Bronchial epithelial cell (primary cell): ENCODE results near the gene CREB5. TPM values are rescaled to one million over a fixed set of nuclear protein-coding genes. Genes with fewer than 3 reads are reported as not detected.

Experiments
- DNase-seq: peaks from one replicate; pipeline ENCODE4 v3.0.0-alpha.2; 2010; ENCODE audit warnings: low read depth
- FAIRE-seq: peaks from 2 replicates; lab custom pipeline; 2011; peaks lifted over from hg19 to GRCh38; lab: Jason Lieb, UNC
- H3K27me3 ChIP-seq: 2 replicates; pipeline ENCODE4 v1.5.1; 2011; ENCODE audit warnings: low read length; ENCODE audit not compliant: control insufficient read depth, insufficient read depth
- H3K36me3 ChIP-seq: 2 replicates; pipeline ENCODE4 v1.5.1; 2011; ENCODE audit warnings: low read length; ENCODE audit not compliant: control insufficient read depth, insufficient read depth
- H3K4me3 ChIP-seq: 2 replicates; pipeline ENCODE4 v1.5.1; 2011; ENCODE audit warnings: mild to moderate bottlenecking, low read depth, low read length, control low read depth
- CTCF ChIP-seq: IDR thresholded peaks from 2 replicates; pipeline ENCODE4 v1.5.1; 2011; ENCODE audit warnings: mild to moderate bottlenecking, moderate library complexity, low read length, control low read depth, inconsistent platforms; ENCODE audit not compliant: insufficient read depth, severe bottlenecking
- total RNA-seq: library from RNA; depleted of rRNA; stranded (reverse); fragments of >200 nt; gene quantifications from 2 replicates; pipeline ENCODE4 v1.2.1, GENCODE V29; 2014

Gene CREB5
- total RNA-seq, 1 donor from 2014 or later, result 2.1 TPM

DNA sequence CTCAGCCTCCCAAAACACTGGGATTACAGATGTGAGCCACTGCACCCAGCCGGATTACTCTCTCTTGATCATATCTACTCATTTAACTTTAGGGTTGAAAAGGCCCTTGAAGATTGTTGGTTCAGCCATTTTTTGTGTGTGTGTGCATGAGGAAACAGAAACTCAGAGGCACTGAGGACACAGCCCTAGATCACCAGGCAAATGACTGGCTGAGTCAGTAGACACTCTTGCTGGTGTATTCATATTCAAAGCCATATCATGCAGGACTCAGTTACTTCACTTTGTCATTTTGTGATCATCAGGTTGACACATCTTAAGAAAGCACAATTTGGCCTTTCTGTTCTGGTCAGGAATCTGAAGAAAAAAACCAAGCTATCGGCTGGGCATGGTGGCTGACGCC, 292.4 kb downstream of the CREB5 start:
- no peak for TF ChIP-seq CTCF
- Histone ChIP-seq H3K36me3 (no peaks in the 10 kb centered on the region), H3K4me3 (no peak overlapping the region), H3K27me3 (no peaks in the 10 kb centered on the region)
- no peak for DNase-seq
- no peak for FAIRE-seq

DNA sequence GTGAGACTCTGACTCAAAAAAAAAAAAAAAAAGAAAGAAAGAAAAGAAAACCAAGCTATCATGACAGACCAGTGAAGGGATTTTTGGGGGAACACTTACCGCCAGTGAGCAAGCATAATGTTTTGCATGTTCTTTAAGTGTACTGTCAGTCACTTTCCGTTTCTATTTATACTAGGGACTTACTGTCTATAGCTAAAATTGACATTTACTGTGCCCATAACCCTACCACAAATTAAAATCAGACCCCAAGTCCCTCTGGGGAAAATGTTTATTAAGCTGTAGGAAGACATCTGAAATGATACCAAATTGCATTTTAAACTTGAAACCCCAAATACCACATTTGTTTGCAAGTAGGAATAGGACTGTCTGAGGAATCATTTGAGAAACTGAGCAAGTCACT, 293.0 kb downstream of the CREB5 start:
- no peak for TF ChIP-seq CTCF
- no peaks in the 10 kb centered on the region for H3K27me3 ChIP-seq
- DNase-seq, result no peak
- H3K36me3 ChIP-seq, result no peaks in the 10 kb centered on the region
- no peak overlapping the region for H3K4me3 ChIP-seq
- no peak for FAIRE-seq

DNA sequence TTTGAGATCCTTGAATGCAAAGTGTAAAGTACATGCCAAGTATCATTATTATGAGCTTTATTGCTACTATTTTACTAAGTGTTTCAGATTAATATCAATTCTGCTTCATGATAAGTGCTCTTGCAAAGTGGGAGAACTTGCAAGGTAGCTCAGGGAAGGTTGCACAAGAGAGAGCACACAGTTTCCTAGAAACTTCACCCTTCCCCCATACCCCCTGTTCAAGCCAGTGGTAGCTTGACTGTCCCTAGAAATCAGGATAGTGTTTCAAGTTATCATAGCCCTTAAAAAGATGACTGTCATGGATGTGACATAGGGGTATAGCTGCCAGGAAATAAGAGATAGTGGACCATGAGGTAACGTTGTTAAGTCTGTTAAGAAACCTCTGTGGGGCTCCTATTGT, 294.3 kb downstream of the CREB5 start:
- FAIRE-seq (peak; percentile 32), DNase-seq (peak; percentile 15)
- no peak for TF ChIP-seq CTCF
- no peak overlapping the region for H3K4me3 ChIP-seq
- H3K36me3 ChIP-seq, result no peaks in the 10 kb centered on the region
- H3K27me3 ChIP-seq, result no peaks in the 10 kb centered on the region

GRCh38 chr7:28707291-28707690, 295.0 kb downstream of the CREB5 start:
- H3K36me3 ChIP-seq, result no peaks in the 10 kb centered on the region
- no peak overlapping the region for H3K4me3 ChIP-seq
- TF ChIP-seq CTCF, result no peak
- DNase-seq (no peak), FAIRE-seq (no peak)
- no peaks in the 10 kb centered on the region for H3K27me3 ChIP-seq

GRCh38 chr7:28708033-28708951, 296.0 kb downstream of the CREB5 start:
- no peak for DNase-seq
- Histone ChIP-seq H3K4me3 (no peak overlapping the region), H3K27me3 (no peaks in the 10 kb centered on the region), H3K36me3 (no peaks in the 10 kb centered on the region)
- no peak for TF ChIP-seq CTCF
- FAIRE-seq, result no peak
